K562 (cell line): ENCODE results near the gene FGD1. TPM values are rescaled to one million over a fixed set of nuclear protein-coding genes. Genes with fewer than 3 reads are reported as not detected.

Experiments used
- BHLHE40 ChIP-seq: IDR thresholded peaks from 2 replicates; pipeline ENCODE4 v1.6.1; 2011; ENCODE audit warnings: low read length, improper control_type of control experiment
- BRF1 ChIP-seq: IDR thresholded peaks from 3 replicates; pipeline ENCODE4 v1.6.1; 2011; ENCODE audit warnings: borderline replicate concordance, mild to moderate bottlenecking; ENCODE audit not compliant: insufficient read length; ENCODE audit errors: extremely low read depth
- DIDO1 ChIP-seq: fragments of 450-650 bp; IDR thresholded peaks from 2 replicates; pipeline ENCODE4 v1.6.1; 2016; ENCODE audit warnings: low read depth, missing biosample characterization, missing genetic modification characterization
- EP300 ChIP-seq: IDR thresholded peaks from 2 replicates; pipeline ENCODE4 v1.6.1; 2012; ENCODE audit warnings: low read length, improper control_type of control experiment
- KLF16 ChIP-seq: IDR thresholded peaks from 2 replicates; pipeline ENCODE4 v1.6.1; 2016; ENCODE audit warnings: antibody characterized with exemption
- NCOA6 ChIP-seq: fragments of 450-650 bp; IDR thresholded peaks from 2 replicates; pipeline ENCODE4 v1.6.1; 2017; ENCODE audit warnings: mild to moderate bottlenecking
- ZBTB8A ChIP-seq: fragments of 450-650 bp; IDR thresholded peaks from 2 replicates; pipeline ENCODE4 v1.6.1; 2018; ENCODE audit warnings: mild to moderate bottlenecking, moderate library complexity; ENCODE audit not compliant: partially characterized antibody
- ZNF445 ChIP-seq: fragments of 250-450 bp; sonication (Bioruptor Pico); IDR thresholded peaks from 2 replicates; pipeline ENCODE4 v1.4.0; 2020; ENCODE audit warnings: low read depth, mild to moderate bottlenecking, moderate library complexity
- ZNF584 ChIP-seq: fragments of 200-800 bp; sonication (Bioruptor generic); IDR thresholded peaks from 2 replicates; pipeline ENCODE4 v1.6.1; 2016; ENCODE audit warnings: low read depth, mild to moderate bottlenecking, missing genetic modification characterization, missing compliant biosample characterization
- ZNF639 ChIP-seq, 2 experiments: fragments of 200-800 bp in 1 of 2; sonication (Bioruptor generic) in 1 of 2; sonication (generic) in 1 of 2; formaldehyde crosslinking in 1 of 2; IDR thresholded peaks in 1 of 2; conservative IDR thresholded peaks in 1 of 2; 2 replicates each; pipeline versions ENCODE4 v1.5.0 to v1.6.1; 2016 to 2020; ENCODE audit warnings: missing compliant biosample characterization in 1 of 2, missing genetic modification characterization in 1 of 2, missing genetic modification reagents in 1 of 2
- ZNF76 ChIP-seq: fragments of 250-450 bp; sonication (Bioruptor Pico); IDR thresholded peaks from 2 replicates; pipeline ENCODE4 v1.4.0; 2020; ENCODE audit warnings: mild to moderate bottlenecking, moderate library complexity, borderline replicate concordance
- polyA plus RNA-seq, 8 experiments: library from polyadenylated mRNA; depleted of rRNA in 4 of 8; stranded (reverse) in 5 of 8; unstranded in 3 of 8; fragments of >200 nt; fragmentation: Nextera tagmentation in 2 of 8; fragmentation: Illumina TruSeq in 1 of 8; extraction: Ambion mirVana in 2 of 8; extraction: Trizol in 1 of 8; gene quantifications; 2 replicates each; pipeline versions ENCODE4 v1.2.1 to v1.2.3, GENCODE V29; 2011 to 2014; ENCODE audit warnings: inconsistent platforms in 1 of 8, missing spikeins in 1 of 8
- total RNA-seq, 7 experiments: library from RNA; depleted of rRNA in 6 of 7; stranded (reverse); fragments of >200 nt in 6 of 7; fragmentation: Illumina TruSeq in 2 of 7; extraction: Trizol in 2 of 7; gene quantifications; 2 replicates each; pipeline versions ENCODE4 v1.2.1 to v1.2.3, GENCODE V29; 2011 to 2021; ENCODE audit warnings: low replicate concordance in 1 of 7
- TF ChIP-seq, protein P1 (sequence below): fragments of 250-450 bp; sonication (Bioruptor Pico); IDR thresholded peaks from 2 replicates; pipeline ENCODE4 v1.5.0; 2021; ENCODE audit warnings: mild to moderate bottlenecking, moderate library complexity
- TF ChIP-seq, protein P2 (sequence below): fragments of 450-650 bp; IDR thresholded peaks from 2 replicates; pipeline ENCODE4 v1.6.1; 2016; ENCODE audit warnings: mild to moderate bottlenecking
- TF ChIP-seq, protein P3 (sequence below), 2 experiments: fragments of 450-650 bp in 1 of 2; sonication (generic) in 1 of 2; formaldehyde crosslinking in 1 of 2; IDR thresholded peaks in 1 of 2; conservative IDR thresholded peaks in 1 of 2; 2 replicates each; pipeline versions ENCODE4 v1.6.1 to v1.8.1; 2016 to 2023; ENCODE audit warnings: mild to moderate bottlenecking in 2 of 2, moderate library complexity in 2 of 2, inconsistent platforms in 1 of 2, missing genetic modification reagents in 1 of 2

Gene FGD1
- total and polyA plus RNA-seq, 9 of the 15 experiments (the other 6 are each of a cell fraction or from before 2014, with no cell fraction given) = 0.01 to 0.09 (median 0.04) TPM; not detected in 2

DNA sequence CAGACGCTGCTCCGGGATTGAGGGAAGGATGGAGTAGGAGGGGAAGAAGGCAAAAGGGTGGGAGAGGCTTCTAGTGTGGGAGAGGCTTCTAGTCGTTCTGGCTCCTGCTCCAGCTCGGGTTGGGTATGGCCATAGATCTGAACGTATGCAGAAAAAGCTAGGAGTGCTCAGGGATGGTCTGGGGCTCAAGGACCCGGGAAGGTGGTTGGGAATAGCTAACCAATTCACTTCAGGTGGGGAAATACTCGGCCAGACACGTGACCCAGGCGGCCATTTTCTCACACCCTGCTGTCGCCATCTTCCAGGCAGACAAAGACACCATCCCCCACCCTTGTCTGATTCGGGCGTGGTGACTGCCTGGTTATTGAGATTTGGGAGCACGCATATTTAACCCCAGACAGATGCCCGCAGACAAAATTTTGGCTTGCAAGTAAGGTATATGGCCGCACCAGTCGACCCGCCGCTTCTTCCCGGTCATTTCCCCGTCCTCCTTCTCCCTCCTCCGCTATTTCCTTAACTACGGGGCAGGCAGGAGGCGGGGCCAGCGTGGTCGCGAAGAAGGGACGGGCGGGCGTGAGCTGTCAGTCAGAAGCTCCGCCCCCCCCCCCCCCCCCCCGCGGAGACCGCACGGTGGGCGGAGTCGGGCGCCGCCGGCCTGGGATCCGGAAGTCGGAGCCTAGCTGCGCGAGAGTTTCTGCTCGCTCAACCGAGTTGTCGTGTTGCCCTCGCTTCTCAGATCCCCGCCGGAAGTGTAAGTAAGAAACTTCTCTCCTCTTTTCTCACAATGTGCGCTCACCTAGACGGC, 33.7 kb upstream of the FGD1 start, which contains the start of gene GNL3L (continued):
- TF ChIP-seq, protein P1, sequence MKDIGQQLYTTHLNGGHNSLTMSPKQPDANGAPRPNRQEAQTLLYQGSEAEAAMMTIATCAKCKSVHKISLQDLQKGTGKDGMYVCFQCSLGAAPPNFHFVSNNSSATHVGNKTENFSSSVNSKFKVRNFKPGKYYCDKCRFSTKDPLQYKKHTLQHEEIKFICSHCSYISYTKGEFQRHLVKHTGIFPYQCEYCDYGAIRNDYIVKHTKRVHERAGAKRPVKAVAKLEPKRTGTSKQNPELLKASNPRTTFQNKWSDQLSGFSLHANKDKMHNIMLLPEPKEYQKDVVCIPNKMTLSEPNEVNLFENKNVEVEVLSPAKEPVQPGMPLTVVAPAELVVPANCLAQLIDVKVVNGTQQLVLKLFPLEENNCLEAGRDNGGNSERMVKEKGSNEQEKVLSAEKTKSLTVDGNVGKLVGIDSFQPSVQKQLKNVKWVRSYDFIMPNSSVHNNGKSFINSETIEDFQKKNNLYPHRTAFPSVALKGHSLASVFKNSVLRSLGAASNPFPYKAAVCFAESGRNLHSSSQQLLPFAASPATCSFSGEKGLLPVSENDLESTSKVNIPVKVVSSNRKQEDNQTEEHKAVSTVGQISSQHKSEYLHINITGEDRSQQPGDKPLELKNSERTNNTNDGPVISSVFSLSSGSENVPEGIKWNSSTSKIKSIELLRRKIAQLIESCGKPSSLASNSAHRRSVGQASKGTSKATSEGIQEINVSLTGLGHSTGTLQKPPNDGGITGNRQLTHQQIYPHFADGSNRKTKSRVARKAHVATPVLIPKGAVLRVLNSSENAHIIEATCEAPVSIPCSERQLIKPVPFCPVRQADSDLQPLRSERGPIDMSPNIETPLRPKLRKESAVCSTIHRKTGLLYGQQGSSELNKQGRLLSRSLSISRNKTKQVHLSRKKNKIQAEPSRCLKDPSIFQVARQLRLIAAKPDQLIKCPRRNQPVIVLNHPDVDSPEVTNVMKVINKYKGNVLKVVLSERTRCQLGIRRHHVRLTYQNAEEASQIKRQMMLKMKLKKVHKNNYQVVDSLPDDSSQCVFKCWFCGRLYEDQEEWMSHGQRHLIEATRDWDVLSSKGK (CRISPR knock-in tag) = no peak
- TF ChIP-seq EP300 (no peak), ZNF445 (CRISPR knock-in tag) (no peak), ZNF76 (no peak), BHLHE40 (peak; percentile 81), ZNF639 (CRISPR knock-in tag; conservative IDR thresholded peaks at IDR 0.05 in 1 of 2, IDR thresholded peaks at IDR 0.05 in 1 of 2) (peak in 1 of 2 experiments; percentile 73; a peak in 2 of 4 replicates), ZBTB8A (no peak), KLF16 (no peak), ZNF584 (CRISPR knock-in tag) (peak; percentile 39; the same call in 1 of the 2 replicates), NCOA6 (no peak), BRF1 (no peak), DIDO1 (tag) (0 out of 2 replicates have a peak, but pooled peaks have one; percentile 22)
- TF ChIP-seq, protein P2, sequence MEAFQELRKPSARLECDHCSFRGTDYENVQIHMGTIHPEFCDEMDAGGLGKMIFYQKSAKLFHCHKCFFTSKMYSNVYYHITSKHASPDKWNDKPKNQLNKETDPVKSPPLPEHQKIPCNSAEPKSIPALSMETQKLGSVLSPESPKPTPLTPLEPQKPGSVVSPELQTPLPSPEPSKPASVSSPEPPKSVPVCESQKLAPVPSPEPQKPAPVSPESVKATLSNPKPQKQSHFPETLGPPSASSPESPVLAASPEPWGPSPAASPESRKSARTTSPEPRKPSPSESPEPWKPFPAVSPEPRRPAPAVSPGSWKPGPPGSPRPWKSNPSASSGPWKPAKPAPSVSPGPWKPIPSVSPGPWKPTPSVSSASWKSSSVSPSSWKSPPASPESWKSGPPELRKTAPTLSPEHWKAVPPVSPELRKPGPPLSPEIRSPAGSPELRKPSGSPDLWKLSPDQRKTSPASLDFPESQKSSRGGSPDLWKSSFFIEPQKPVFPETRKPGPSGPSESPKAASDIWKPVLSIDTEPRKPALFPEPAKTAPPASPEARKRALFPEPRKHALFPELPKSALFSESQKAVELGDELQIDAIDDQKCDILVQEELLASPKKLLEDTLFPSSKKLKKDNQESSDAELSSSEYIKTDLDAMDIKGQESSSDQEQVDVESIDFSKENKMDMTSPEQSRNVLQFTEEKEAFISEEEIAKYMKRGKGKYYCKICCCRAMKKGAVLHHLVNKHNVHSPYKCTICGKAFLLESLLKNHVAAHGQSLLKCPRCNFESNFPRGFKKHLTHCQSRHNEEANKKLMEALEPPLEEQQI = 0 out of 2 replicates have a peak, but pooled peaks have one; percentile 23
- TF ChIP-seq, protein P3, sequence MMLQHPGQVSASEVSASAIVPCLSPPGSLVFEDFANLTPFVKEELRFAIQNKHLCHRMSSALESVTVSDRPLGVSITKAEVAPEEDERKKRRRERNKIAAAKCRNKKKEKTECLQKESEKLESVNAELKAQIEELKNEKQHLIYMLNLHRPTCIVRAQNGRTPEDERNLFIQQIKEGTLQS (IDR thresholded peaks at IDR 0.05) = no peak
- TF ChIP-seq, protein P3 (CRISPR knock-in tag; conservative IDR thresholded peaks at IDR 0.05) = no peak
